Cardiac fibroblast (primary cell): ENCODE results near the gene IL33.

Source experiments
- DNase-seq, 2 donors: peaks; one replicate each; pipeline versions ENCODE4 v3.0.0 to v3.0.0-alpha.2; 2010; ENCODE audit warnings: low read depth in 2 of 2
- H3K4me3 ChIP-seq, 2 donors: replicated peaks in 1 of 2; 1 replicate in 1 of 2; 2 replicates in 1 of 2; pipeline ENCODE4 v1.5.1; 2011; ENCODE audit warnings: low read depth in 2 of 2, low read length in 2 of 2, mild to moderate bottlenecking in 2 of 2, moderate library complexity in 1 of 2
- TF ChIP-seq, protein P1 (sequence below): IDR thresholded peaks from one replicate; pipeline ENCODE4 v1.5.1; 2011; ENCODE audit warnings: low read depth, mild to moderate bottlenecking, low read length, inconsistent platforms

The IL33 gene

DNA sequence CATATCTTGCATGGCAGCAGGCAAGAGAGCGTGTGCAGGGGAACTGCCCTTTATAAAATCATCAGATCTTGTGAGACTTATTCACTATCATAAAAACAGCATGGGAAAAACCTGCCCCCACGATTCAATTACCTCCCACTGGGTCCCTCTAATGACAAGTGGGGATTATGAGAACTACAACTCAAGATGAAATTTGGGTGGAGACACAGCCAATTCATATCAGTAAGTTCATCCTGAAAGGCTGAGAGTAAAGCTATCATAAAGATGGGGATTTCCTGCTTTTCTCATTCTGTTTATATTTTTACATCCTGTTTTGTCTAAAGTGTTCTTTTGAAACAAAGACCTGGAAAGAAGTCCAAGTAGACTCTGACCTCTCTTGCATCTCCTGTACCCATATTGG lies 28.9 kb upstream of the IL33 start:
- TF ChIP-seq, protein P1, sequence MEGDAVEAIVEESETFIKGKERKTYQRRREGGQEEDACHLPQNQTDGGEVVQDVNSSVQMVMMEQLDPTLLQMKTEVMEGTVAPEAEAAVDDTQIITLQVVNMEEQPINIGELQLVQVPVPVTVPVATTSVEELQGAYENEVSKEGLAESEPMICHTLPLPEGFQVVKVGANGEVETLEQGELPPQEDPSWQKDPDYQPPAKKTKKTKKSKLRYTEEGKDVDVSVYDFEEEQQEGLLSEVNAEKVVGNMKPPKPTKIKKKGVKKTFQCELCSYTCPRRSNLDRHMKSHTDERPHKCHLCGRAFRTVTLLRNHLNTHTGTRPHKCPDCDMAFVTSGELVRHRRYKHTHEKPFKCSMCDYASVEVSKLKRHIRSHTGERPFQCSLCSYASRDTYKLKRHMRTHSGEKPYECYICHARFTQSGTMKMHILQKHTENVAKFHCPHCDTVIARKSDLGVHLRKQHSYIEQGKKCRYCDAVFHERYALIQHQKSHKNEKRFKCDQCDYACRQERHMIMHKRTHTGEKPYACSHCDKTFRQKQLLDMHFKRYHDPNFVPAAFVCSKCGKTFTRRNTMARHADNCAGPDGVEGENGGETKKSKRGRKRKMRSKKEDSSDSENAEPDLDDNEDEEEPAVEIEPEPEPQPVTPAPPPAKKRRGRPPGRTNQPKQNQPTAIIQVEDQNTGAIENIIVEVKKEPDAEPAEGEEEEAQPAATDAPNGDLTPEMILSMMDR, result no peak
- no peak overlapping the region for H3K4me3 ChIP-seq
- peak in 1 of 2 donors; percentile 12 for DNase-seq

DNA sequence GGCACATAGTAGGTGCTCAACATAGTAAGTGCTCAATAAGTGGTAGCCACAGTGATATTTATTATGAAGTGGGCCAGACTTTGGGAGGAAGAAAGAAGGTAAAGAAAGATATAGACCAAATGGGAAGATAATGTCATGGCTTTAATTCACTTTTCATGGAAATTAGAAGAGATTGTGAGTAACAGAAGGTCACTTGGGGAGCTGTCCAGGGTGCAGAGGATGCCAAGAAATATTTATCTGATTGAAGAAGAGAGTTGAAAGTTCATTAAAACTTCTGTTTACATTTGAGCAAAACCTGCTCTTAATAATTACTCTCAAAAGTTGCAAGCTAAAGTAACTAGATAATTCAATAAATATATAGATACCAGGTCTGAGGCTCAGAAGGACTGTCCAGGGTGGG lies 28.3 kb upstream of the IL33 start:
- no peak for DNase-seq
- TF ChIP-seq, protein P1, result no peak
- no peak overlapping the region for H3K4me3 ChIP-seq

DNA sequence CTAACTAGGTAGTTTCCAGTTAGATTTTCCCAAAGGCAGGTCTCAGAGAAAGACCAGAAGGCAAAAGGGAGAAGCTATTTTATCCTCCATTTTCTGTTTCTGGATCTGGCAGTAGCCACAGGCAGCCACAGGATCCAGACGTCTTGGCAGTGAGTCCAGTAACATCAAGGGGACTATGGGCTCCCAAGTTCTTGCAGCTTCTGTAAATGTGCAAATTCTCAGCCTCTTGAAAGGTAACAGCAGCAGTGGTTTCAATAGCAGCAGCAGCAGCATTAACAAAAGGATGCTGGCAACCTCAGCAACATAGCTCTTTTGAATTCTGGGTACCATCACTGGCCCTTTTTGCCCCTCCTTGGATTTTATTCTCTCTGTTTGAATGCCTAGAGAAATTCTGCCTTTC lies 27.1 kb upstream of the IL33 start:
- TF ChIP-seq, protein P1, result no peak
- no peak for DNase-seq
- no peak overlapping the region for H3K4me3 ChIP-seq

DNA sequence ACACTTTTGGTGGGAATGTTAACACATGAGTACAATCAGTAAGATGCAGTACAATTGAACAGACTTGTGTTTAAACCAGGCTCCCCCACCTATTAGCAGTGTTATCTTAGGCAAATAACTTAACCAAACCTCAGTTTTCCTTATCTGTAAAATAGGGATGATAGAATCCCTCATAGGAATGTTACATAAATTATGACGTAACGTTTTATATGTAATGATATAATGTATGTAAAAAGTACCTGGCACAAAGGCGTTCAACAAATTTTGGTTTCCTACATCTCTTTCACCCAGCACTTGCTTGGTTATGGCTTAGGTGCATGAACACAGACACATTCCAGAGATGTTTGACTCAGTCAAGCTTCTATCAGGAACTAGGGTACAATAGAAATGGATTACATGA lies 26.7 kb upstream of the IL33 start:
- DNase-seq, result no peak
- TF ChIP-seq, protein P1, result no peak
- H3K4me3 ChIP-seq, result no peak overlapping the region

DNA sequence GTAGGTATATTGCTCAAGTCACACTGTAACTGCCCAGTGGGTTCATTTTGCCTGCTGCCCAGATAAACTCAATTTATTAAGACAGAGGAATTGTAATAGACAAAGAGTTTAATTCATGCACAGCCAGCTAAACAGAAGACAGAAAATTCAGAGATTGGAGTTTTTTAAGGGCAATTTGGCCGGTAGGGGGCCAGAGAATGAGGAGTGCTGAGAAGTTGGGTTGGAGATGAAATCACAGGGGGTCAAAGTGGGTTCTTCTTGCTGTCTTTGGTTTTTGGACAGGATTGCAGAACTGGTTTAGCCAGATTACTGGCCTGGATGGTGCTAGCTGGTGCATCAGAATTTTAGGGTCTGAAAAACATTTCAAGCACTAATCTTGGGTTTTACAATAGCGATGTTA lies 20.7 kb upstream of the IL33 start:
- TF ChIP-seq, protein P1, result peak; percentile 36

DNA sequence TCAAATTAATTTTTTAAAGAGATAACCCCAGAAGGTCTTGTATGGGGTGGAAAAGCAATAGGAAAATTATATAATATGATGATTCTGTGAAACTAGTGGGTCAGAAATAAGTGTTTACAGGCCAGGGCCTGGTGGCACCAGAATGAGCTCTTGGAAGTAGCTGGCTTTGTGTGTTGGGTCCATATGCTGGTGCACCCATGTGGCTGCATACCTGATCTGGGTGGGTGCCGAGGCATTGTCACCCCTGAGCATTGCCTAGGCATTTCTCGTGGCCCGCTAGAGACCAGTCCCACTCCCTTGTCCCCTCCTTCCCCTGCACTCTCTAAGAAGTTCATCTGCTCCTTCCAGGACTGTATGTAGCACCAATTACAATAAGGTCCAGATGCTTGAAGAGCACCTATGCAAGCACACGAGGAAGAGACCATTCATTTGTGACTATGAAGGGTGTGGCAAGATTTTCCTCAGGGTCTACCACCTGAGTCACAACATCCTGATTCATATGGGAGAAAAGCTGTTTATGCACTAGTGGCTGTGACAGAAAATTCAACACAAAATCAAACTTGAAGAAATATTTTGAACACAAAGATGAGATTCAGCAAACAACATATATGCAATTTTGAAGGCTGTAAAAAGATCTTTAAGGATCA lies 19.8 kb upstream of the IL33 start:
- DNase-seq, result no peak
- H3K4me3 ChIP-seq, result no peak overlapping the region
- TF ChIP-seq, protein P1, result no peak

More for the DNA sequence above, 20.7 kb upstream of the IL33 start:
- no peak for DNase-seq
- H3K4me3 ChIP-seq, result no peak overlapping the region

DNA sequence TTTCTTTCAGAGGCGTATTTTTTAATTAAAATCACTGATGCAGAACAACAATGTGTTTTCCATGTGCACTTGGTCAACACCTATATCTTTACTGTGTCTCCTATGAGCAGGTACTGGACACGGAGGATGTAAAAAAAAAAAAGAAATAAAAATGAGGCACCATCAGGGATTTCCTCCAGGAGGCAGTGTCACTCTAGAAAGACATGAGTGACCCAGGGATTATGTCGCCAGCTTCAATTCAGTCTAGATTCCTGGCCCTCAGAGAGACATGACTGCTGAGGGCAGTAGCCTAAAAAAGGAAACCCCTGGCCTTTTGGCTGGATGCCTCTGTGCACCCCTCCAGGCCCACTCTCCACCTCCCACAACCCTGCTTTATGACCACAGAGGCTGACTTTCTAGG lies 18.3 kb upstream of the IL33 start:
- DNase-seq, result peak; percentile 63 to 67
- TF ChIP-seq, protein P1, result peak; percentile 67
- H3K4me3 ChIP-seq, result no peak overlapping the region
